ENCODE measurements around the gene PRAMEF20.

PRAMEF20 gene

DNA sequence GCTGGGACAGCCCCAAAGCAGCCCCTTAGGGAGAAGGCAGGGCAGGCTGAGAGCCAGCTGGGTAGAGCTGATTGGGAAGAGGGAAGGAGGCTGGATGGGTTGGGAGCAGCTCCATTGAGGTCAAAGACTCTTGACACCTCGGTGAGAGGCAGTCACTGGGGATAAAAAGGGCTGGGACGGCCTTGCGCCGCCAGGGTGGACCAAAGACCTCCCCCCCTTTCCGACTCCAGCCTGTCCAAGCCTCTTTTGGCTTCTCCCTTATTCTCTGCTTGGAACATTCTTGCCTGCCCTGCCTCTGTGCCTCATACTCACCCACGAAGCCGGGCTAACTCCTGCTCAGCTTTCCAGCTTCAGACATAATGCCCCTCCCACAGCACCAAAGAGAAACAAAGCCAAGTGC is 52.4 kb downstream of the PRAMEF20 start:
- no peak for DNase-seq (ENCODE audit: low read depth)

DNA sequence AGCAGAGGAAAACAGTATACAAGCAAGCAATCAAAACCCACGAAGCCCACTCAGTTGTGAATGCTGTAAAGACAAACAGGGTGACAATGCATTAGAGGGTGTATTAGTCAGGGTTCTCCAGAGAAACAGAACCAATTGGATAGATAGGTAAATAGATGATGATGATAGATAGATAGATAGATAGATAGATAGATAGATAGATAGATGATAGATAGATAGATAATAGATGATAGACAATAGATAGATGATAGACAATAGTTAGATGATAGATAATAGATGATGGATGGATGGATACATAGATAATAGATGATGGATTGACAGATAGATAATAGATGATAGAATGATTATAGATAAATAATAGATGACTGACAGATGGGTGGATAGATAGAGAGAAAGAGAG is 55.3 kb downstream of the PRAMEF20 start:
- DNase-seq (ENCODE audit: low read depth): no peak

DNA sequence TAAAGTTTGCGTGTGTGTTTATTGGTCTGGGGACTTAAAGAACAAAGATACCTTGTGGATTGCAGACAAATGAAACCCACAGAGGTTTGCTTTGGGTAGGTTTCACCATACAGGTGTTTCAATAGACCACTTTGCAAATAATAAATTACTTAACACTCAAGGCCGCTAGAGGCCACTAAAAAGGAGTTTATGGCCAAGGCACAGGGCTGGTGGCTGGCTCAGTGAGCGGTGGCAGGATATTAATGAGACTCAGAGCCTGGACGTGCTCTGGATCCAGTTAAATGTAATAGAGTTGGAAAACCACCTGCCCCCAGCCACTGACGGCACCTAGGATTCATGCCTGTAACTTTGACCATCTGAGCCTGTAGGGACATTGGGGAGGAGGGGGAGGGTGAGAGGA is 59.1 kb downstream of the PRAMEF20 start:
- no peak for DNase-seq (ENCODE audit: low read depth)

Measured in activated gamma-delta T cell treated with anti-CD3 and anti-CD28 coated beads, Interleukin-2, amount 50 U/mL, for 16 hours (primary cell).